DMS79 (cell line): ENCODE data around the gene PPWD1.
"Not testable (repeated sequence)": the region's sequence is repeated elsewhere in the genome, so short reads cannot be mapped to it uniquely, and the experiment has no call there.

Experiments
- DNase-seq: peaks from one replicate; lab custom pipeline; 2025; lab: John Stamatoyannopoulos, UW

Gene PPWD1

DNA sequence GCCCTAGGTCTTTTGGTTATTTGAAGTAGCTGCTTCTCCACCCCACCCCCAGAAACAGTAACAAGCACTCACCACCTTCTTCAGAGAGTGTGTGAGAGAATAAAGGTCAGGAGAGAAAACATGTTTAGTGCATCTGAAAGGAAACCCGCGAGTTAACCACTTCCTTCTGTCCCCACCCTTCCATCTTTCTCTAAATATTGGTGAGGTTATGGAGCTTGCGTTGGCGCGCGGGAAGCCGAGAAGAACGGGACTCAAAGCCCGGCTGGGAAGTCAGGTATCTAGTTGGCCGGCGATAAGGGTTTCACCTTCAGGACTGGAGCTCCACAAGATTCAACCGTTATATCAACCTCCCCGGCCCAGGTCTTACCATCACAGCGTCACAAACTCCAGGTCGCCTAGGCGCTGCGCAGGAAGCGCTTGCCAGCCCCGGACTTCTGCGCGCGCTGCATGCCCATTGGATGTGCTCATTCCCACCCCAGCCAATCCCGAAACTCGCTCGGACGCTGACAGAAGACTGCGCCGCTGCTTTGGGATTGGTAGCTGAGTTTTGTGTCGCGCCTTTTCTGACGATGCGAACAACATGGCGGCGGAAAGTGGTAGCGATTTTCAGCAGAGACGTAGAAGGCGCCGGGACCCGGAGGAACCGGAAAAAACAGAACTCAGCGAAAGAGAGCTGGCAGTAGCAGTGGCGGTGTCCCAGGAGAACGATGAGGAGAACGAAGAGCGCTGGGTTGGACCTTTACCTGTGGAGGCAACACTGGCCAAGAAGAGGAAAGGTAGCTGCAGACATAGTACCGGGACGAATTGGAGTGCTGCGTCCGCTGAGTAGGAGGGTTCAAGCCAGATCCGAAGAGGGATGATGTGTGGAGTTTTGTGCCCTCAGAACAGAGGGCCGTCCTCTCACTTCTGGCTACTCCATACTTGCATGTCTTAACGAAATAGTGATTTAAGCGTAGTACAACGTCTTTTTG, at the start of gene PPWD1, which contains the start of gene CENPK:
PPWD1 (plus strand) TSS at position 566 of the 971 bp plus-strand sequence; CDS start at position 581, 15 bp downstream.
CENPK (minus strand) TSS at position 438 of the 971 bp plus-strand sequence. CDS start 8,261 bp downstream, outside the sequence.
- peak; percentile 80 for DNase-seq

DNA sequence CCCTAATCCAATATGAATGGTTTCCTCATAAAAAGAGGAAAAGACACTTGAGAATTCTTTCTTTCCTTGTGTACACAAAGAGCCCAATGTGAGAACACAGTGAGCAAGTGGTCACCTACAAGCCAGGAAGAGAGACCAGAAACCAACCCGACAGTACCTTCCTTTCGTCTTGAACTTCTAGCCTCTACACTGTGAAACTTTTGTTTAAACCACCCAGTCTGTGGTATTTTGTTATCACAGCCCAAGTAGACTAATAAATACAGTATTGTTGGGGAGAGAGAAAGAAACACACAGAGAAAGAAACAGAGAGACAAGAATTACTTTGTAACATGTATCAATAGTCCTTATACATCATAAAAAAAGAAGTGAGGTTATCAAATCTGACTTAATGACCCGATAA, 37.4 kb upstream of the PPWD1 start:
- DNase-seq: no peak

- DNase-seq: no peak
These were observed 32.2 kb upstream of the PPWD1 start for GRCh38 chr5:65530904-65531303.

DNA sequence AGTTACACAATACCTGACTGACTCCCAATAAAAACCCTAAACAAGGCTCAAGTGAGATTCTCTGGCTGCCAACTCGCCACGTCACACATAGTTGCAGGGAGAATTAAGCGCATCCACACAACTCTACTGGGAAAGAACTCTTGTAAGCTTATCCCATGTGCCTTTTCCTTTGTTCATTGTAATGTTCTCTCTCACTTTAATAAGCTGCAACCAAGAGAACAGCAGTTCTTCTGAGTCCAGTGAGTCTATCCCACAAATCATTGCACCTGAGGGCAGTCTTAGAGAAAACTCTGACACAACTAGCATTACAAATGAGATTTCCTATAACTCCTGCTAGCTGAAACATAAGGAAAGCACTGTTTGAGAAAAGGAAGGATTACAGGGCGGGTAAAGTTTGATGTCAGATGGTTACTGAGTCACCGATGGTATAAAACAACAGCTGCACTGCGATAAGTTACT, 27.5 kb upstream of the PPWD1 start:
- no peak for DNase-seq

- no peak for DNase-seq
These were observed 23.3 kb upstream of the PPWD1 start for GRCh38 chr5:65539827-65540226.

GRCh38 chr5:65544473-65544872, 18.6 kb upstream of the PPWD1 start:
- no peak for DNase-seq

DNA sequence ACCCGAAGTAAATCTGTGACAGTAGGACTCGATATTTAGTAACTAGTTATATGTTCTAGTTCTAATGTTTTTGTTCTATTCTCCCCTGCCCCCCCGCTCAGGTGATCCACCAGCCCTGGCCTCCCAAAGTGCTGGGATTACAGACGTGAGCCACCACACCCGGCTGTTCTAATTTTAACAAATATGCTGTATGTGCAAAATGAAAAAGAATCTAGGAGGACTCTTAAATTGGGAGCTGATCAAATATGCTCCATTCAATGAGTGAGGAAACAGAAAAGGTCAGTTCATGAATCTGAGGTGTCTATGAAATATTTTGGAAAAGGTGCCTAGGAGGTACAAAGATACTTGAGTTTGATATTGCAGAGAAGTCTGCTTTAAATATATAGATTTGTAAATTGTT, 17.0 kb upstream of the PPWD1 start:
- DNase-seq: no peak

DNA sequence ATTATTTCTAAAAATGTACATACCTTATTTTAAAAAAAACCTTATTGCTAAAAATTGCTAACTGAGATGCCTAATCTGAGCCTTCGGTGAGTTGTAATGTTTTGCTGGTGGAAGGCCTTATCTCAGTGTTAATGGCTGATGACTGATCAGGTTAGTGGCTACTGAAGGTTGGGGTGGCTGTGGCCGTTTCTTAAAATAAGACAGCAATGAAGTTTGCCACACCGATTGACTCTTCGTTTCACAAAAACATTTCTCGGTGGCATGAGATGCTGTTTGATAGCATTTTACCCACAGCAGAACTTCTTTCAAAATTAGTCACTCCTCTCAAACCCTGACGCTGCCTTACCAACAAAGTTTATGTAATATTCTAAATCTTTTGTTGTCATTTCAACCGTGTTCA, 14.8 kb upstream of the PPWD1 start:
- DNase-seq: no peak

DNA sequence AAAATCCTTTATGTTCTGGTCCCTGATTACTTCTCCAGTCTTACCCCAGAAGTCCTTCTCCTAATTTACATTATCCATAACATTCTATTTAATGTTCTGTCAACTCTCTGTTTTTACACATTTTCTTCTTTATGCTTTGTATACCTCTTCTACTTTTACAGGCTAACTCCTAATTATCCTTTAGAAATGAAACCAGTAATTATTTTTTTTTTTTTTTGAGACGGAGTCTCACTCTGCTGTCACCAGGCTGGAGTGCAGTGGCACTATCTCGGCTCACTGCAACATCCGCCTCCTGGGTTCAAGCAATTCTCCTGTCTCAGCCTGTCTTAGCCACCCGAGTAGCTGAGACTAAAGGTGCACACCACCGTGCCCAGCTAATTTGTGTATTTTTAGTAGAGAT, 9.2 kb upstream of the PPWD1 start:
- no peak for DNase-seq

- DNase-seq: no peak
These were observed 7.8 kb upstream of the PPWD1 start for GRCh38 chr5:65555287-65555686.

- no peak for DNase-seq
These were observed 6.9 kb upstream of the PPWD1 start for GRCh38 chr5:65556181-65556580.

DNA sequence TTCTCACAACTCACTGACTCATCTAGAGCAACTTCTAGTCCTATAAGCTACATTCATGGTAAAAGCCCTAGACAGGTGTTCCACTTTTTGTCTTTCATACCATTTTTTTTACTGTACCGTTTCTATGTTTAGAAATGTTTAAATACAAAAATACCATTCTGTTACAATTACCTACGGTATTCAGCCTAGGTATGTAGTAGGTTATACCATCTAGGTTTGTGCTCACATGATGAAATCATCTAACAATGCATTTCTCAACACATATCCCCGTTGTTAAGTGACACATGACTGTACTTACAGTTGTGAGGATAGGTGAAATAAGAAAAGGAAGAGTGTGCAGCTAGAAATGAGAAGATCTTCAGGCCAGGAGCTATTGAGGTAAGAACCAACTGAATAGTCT, 6.4 kb upstream of the PPWD1 start:
- no peak for DNase-seq

DNA sequence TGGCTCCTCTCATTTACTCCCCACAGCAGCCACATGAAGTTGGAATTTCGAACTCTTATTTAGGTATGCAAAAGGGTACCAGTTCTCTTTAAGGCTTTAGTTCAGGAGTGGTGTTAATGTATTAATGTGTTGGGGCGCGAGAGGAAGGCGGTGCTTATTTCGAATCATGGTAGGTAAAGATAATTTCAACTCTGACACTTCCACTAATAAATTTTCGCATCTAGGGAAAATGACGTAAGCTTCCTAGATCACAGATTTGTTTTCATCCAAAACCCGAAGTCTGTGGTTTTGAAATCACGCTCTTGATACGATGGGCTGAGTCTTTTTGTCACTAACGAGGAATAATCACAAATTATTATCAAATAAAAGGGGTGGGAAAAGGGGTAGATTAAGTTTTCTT, 681 bp downstream of the PPWD1 start:
- no peak for DNase-seq

- no peak for DNase-seq
These were observed 3.4 kb downstream of the PPWD1 start for GRCh38 chr5:65566505-65566904.

DNA sequence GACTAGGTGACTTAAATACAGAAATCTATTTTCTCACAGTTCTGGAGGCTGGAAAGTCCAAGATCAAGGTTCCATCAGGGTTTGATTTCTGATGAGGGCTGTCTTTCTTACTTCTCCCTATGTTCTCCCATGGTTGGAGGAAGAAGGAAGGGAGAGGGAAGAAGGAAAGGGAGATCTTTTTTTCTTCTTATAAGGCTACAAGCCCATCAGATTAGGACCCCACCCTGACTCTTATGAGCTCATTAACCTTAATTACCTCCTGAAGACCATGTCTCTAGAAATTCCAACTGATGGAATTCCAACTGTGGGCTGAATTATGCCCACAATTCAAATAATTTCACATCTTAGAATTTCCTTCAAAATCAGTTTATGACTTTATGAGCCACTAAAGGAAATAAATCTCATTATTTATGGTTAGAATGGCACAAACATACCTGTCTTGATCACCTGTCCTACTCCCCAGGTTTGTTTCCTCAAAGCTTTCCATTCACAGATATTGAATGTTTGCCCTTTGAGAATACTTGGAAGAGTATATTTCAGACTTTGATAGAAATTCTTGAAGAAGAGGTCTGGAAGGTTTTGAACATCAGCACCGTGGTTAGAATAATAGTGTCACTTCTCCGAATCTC, 7.6 kb downstream of the PPWD1 start:
- DNase-seq: no peak

- DNase-seq: no peak
These were observed 14.0 kb downstream of the PPWD1 start for GRCh38 chr5:65577141-65577540.

- DNase-seq: no peak
These were observed 25.6 kb downstream of the PPWD1 start for GRCh38 chr5:65588694-65589093.

GRCh38 chr5:65601761-65602160, 38.7 kb downstream of the PPWD1 start:
- not testable (repeated sequence) for DNase-seq

- peak; percentile 23 for DNase-seq
These were observed 48.4 kb downstream of the PPWD1 start for GRCh38 chr5:65611524-65611923.

DNA sequence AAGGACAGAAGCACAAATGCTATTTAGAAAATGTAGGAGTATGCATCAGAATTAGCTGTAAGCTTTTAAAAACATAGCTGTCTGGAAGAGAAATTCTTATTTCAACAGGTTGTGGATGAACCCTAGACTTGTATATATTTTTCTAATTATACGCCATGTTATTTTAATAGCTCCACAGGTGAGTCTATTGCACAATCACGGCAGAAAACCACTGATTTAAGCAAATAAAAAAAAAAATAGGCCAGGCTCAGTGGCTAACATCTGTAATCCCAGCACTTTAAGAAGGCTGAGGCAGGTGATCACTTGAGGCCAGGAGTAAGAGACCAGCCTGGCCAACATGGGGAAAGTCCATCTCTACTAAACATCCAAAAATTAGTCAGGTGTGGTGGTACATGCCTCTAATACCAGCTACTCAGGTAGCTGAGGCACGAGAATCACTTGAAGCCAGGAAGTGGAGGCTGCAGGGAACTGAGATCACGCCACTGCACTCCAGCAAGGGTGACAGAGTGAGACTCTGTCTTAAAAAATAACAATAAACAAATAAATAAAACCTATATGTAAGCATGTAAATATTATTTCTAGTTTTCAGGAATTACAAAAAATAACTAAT, 49.3 kb downstream of the PPWD1 start:
- DNase-seq: no peak

DNA sequence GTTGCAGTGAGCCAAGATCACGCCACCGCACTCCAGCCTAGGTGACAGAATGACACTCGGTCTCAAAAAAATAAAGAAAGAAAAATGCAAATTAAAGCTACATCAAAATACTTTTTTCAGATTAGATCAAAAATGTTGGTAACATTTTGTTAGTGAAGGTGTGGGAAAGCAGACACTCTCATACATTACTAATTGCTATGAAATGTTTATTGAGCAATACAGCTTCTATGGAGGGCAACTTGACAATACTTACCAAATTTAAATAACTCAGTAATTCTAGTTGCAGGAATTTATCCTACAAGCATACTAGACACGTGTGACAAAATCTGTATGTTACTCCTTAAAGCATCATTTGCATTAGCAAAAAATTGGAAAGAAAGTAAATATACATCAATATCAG, 56.9 kb downstream of the PPWD1 start:
- DNase-seq: no peak

- not testable (repeated sequence) for DNase-seq
These were observed 58.9 kb downstream of the PPWD1 start for GRCh38 chr5:65621961-65622360.

DNA sequence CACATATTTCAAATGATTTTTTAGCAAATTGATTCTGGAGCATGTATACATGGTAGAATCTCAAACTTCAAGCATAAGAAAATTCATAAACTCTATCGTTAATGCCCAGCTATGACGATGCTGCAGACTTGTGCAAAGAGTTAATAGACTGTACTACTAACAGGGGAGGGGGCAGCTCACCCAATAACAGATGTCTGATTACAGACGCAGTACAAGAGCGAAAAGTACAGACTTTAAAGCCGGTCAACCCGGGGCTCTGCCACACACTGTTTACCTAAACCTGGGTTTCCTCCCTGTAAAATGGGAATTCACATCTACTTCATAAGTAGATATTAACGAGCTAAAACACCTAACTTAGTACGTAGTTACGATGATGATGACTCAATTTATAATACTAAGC, 60.4 kb downstream of the PPWD1 start:
- DNase-seq: no peak
